IMR-90 (cell line): ENCODE data around the gene PROM2. TPM values are rescaled to one million over a fixed set of nuclear protein-coding genes. Genes with fewer than 3 reads are reported as not detected.

ENCODE experiments used
- ATAC-seq: fragments of 200-7000 bp; cut with Tn5 transposase; 2 replicates; pipeline ENCODE4 v1.9.1; 2020; ENCODE audit warnings: low read depth, mild to moderate bottlenecking, moderate library complexity
- BruUV-seq: library from RNA; stranded (reverse); fragments of 400-500 nt; replicated peaks from 2 replicates; lab custom pipeline; 2021; lab: Mats Ljungman, UMichigan
- CTCF ChIA-PET: fragments of 300-600 bp; formaldehyde crosslinking; extraction: SDS; loops from one replicate; lab custom pipeline; 2021; ENCODE audit warnings: antibody characterized with exemption; lab: Yijun Ruan, JAX
- POLR2A ChIA-PET: fragments of 300-600 bp; sonication (Branson Sonifier 250); formaldehyde crosslinking; loops from one replicate; lab custom pipeline; 2022; ENCODE audit warnings: antibody characterized with exemption; ENCODE audit not compliant: unreplicated experiment; lab: Charles Lee
- DNase-seq: peaks from one replicate; pipeline ENCODE4 v3.0.0; 2013
- H2AFZ ChIP-seq: replicated peaks from 2 replicates; pipeline ENCODE3; 2013; ENCODE audit warnings: low read length, mild to moderate bottlenecking; ENCODE audit not compliant: poor library complexity
- H2AK5ac ChIP-seq: 2 replicates; pipeline ENCODE4 v1.6.1; 2013; ENCODE audit warnings: low read depth, low read length, inconsistent platforms
- H2AK9ac ChIP-seq: replicated peaks from 2 replicates; pipeline ENCODE3; 2013; ENCODE audit warnings: mild to moderate bottlenecking, low read depth, low read length, moderate library complexity; ENCODE audit not compliant: poor library complexity
- H2BK120ac ChIP-seq: 2 replicates; pipeline ENCODE4 v1.6.1; 2013; ENCODE audit warnings: low read depth, low read length, inconsistent platforms
- H2BK15ac ChIP-seq: 3 replicates; pipeline ENCODE4 v1.6.1; 2013; ENCODE audit warnings: low read depth, low read length, inconsistent platforms
- H2BK20ac ChIP-seq: 2 replicates; pipeline ENCODE4 v1.6.1; 2013; ENCODE audit warnings: low read depth, mild to moderate bottlenecking, inconsistent platforms, low read length, moderate library complexity
- H2BK5ac ChIP-seq: 2 replicates; pipeline ENCODE4 v1.6.1; 2013; ENCODE audit warnings: mild to moderate bottlenecking, low read depth, low read length, inconsistent platforms; ENCODE audit not compliant: poor library complexity, severe bottlenecking
- H3K14ac ChIP-seq: replicated peaks from 2 replicates; pipeline ENCODE4 v1.6.1; 2013; ENCODE audit warnings: low read depth, low read length, inconsistent platforms
- H3K18ac ChIP-seq: 2 replicates; pipeline ENCODE4 v1.6.1; 2013; ENCODE audit warnings: low read depth, low read length, control low read depth
- H3K23ac ChIP-seq: 2 replicates; pipeline ENCODE4 v1.6.1; 2013; ENCODE audit warnings: low read depth, low read length, inconsistent platforms
- H3K27ac ChIP-seq: 2 replicates; pipeline ENCODE4 v1.5.1; 2013; ENCODE audit warnings: mild to moderate bottlenecking, control low read depth, low read length; ENCODE audit not compliant: insufficient read depth
- H3K27me3 ChIP-seq: 2 replicates; pipeline ENCODE4 v1.6.1; 2013; ENCODE audit warnings: low read length; ENCODE audit not compliant: control insufficient read depth, insufficient read depth
- H3K36me3 ChIP-seq: 2 replicates; pipeline ENCODE4 v1.6.1; 2013; ENCODE audit warnings: low read length, mixed read lengths; ENCODE audit not compliant: control insufficient read depth, insufficient read depth
- H3K4ac ChIP-seq: 2 replicates; pipeline ENCODE4 v1.6.1; 2013; ENCODE audit warnings: low read depth, low read length, inconsistent platforms
- H3K4me1 ChIP-seq: 2 replicates; pipeline ENCODE4 v1.6.1; 2013; ENCODE audit warnings: low read length, mixed read lengths; ENCODE audit not compliant: control insufficient read depth, insufficient read depth
- H3K4me2 ChIP-seq: 2 replicates; pipeline ENCODE4 v1.6.1; 2013; ENCODE audit warnings: low read depth, mild to moderate bottlenecking, control low read depth, low read length, moderate library complexity
- H3K4me3 ChIP-seq: 2 replicates; pipeline ENCODE4 v1.5.1; 2013; ENCODE audit warnings: low read depth, mild to moderate bottlenecking, control low read depth, low read length, moderate library complexity; ENCODE audit not compliant: insufficient read depth
- H3K56ac ChIP-seq: 2 replicates; pipeline ENCODE4 v1.6.1; 2013; ENCODE audit warnings: low read length, inconsistent platforms; ENCODE audit not compliant: insufficient read depth; ENCODE audit errors: extremely low read depth
- H3K79me1 ChIP-seq, 2 experiments: 2 replicates each; pipeline ENCODE4 v1.6.1; 2013; ENCODE audit warnings: low read length in 2 of 2, inconsistent platforms in 1 of 2, low read depth in 1 of 2
- H3K9ac ChIP-seq: 2 replicates; pipeline ENCODE4 v1.6.1; 2013; ENCODE audit warnings: low read depth, low read length, control low read depth
- H3K9me1 ChIP-seq: 2 replicates; pipeline ENCODE4 v1.6.1; 2013; ENCODE audit warnings: low read length, inconsistent platforms; ENCODE audit not compliant: insufficient read depth
- H3K9me3 ChIP-seq: 2 replicates; pipeline ENCODE4 v1.6.1; 2013; ENCODE audit warnings: low read length; ENCODE audit not compliant: control insufficient read depth, insufficient read depth
- H4K20me1 ChIP-seq: 2 replicates; pipeline ENCODE4 v1.6.1; 2013; ENCODE audit warnings: low read length, inconsistent platforms; ENCODE audit not compliant: insufficient read depth
- H4K5ac ChIP-seq: 2 replicates; pipeline ENCODE4 v1.6.1; 2013; ENCODE audit warnings: mild to moderate bottlenecking, low read depth, low read length, control low read depth
- H4K8ac ChIP-seq, 2 experiments: 2 replicates each; pipeline ENCODE4 v1.6.1; 2013; ENCODE audit warnings: low read depth in 2 of 2, low read length in 2 of 2, control low read depth in 1 of 2, inconsistent platforms in 1 of 2
- H4K91ac ChIP-seq: 2 replicates; pipeline ENCODE4 v1.6.1; 2013; ENCODE audit warnings: low read depth, low read length, inconsistent platforms; ENCODE audit not compliant: insufficient read depth
- BHLHE40 ChIP-seq: fragments of 150-350 bp; IDR thresholded peaks from 2 replicates; pipeline ENCODE4 v1.6.1; 2016; ENCODE audit warnings: mild to moderate bottlenecking, low read depth, low read length
- CEBPB ChIP-seq: IDR thresholded peaks from 2 replicates; pipeline ENCODE4 v1.6.1; 2012; ENCODE audit warnings: low read depth, low read length, improper control_type of control experiment
- ELK1 ChIP-seq: fragments of 150-350 bp; IDR thresholded peaks from 2 replicates; pipeline ENCODE4 v1.6.1; 2016; ENCODE audit warnings: low read depth, mild to moderate bottlenecking, low read length, moderate library complexity, borderline replicate concordance
- FOS ChIP-seq: fragments of 150-350 bp; IDR thresholded peaks from 2 replicates; pipeline ENCODE4 v1.6.1; 2016; ENCODE audit warnings: low read depth, low read length
- MAFK ChIP-seq: IDR thresholded peaks from 2 replicates; pipeline ENCODE4 v1.6.1; 2012; ENCODE audit warnings: low read depth, low read length, improper control_type of control experiment
- MAZ ChIP-seq: IDR thresholded peaks from 2 replicates; pipeline ENCODE4 v1.6.1; 2012; ENCODE audit warnings: low read depth, mild to moderate bottlenecking, low read length, improper control_type of control experiment, moderate library complexity, borderline replicate concordance
- MXI1 ChIP-seq: IDR thresholded peaks from 2 replicates; pipeline ENCODE4 v1.6.1; 2012; ENCODE audit warnings: low read depth, mild to moderate bottlenecking, low read length, moderate library complexity, borderline replicate concordance
- NFE2L2 ChIP-seq: fragments of 150-350 bp; IDR thresholded peaks from 2 replicates; pipeline ENCODE4 v1.6.1; 2016; ENCODE audit warnings: low read depth, mild to moderate bottlenecking, low read length
- POLR2A ChIP-seq: IDR thresholded peaks from 2 replicates; pipeline ENCODE4 v1.6.1; 2012; ENCODE audit warnings: mild to moderate bottlenecking, low read depth, low read length
- RAD21 ChIP-seq: IDR thresholded peaks from 2 replicates; pipeline ENCODE4 v1.6.1; 2012; ENCODE audit warnings: low read length, improper control_type of control experiment
- RCOR1 ChIP-seq: IDR thresholded peaks from 2 replicates; pipeline ENCODE4 v1.6.1; 2012; ENCODE audit warnings: mild to moderate bottlenecking, low read length, improper control_type of control experiment; ENCODE audit not compliant: insufficient replicate concordance
- RFX5 ChIP-seq: IDR thresholded peaks from 2 replicates; pipeline ENCODE4 v1.8.0; 2012; ENCODE audit warnings: low read depth, mild to moderate bottlenecking, low read length, moderate library complexity
- SMC3 ChIP-seq: fragments of 150-350 bp; IDR thresholded peaks from 2 replicates; pipeline ENCODE4 v1.6.1; 2016; ENCODE audit warnings: low read depth, mild to moderate bottlenecking, antibody characterized with exemption, low read length, moderate library complexity
- USF2 ChIP-seq: fragments of 150-350 bp; IDR thresholded peaks from 2 replicates; pipeline ENCODE4 v1.6.1; 2017; ENCODE audit warnings: mild to moderate bottlenecking, antibody characterized with exemption, low read length, low read depth
- WGBS, 2 experiments: methylation state at CpG; one replicate each; pipeline versions ENCODE4 v1.1.5 to v1.1.7; 2013; ENCODE audit warnings: missing lambda C conversion rate in 2 of 2; ENCODE audit not compliant: insufficient read length in 1 of 2; ENCODE audit errors: extremely low coverage in 2 of 2; 5-methylcytosine and 5-hydroxymethylcytosine counted together
- dilution Hi-C: fragments of 300-500 bp; cut with HindIII; formaldehyde crosslinking; loops from one replicate; pipeline ENCODE4 v1.14.3; 2018; ENCODE audit warnings: low sequenced_read_pairs; ENCODE audit not compliant: unreplicated experiment
- in situ Hi-C: fragments of 300-500 bp; cut with MboI; formaldehyde crosslinking; loops from 3 replicates; pipeline ENCODE4 v1.14.3; 2019; ENCODE audit warnings: low sequenced_read_pairs, inconsistent platforms, mixed read lengths
- intact Hi-C: fragments of 100-400 bp; cut with micrococcal nuclease; formaldehyde crosslinking; loops from 2 replicates; pipeline ENCODE4 v1.10.0; 2022
- polyA plus RNA-seq, 3 experiments: library from polyadenylated mRNA; depleted of rRNA; stranded (reverse); fragments of >200 nt; gene quantifications; 2 replicates each; pipeline ENCODE4 v1.2.3, GENCODE V29; 2012; ENCODE audit warnings: low replicate concordance in 1 of 3
- total RNA-seq: library from RNA; depleted of rRNA; stranded (reverse); fragments of >200 nt; gene quantifications from 2 replicates; pipeline ENCODE4 v1.2.3, GENCODE V29; 2012
- TF ChIP-seq, protein P1 (sequence below): conservative IDR thresholded peaks from 2 replicates; pipeline ENCODE4 v1.5.1; 2012; ENCODE audit warnings: mild to moderate bottlenecking, low read depth, low read length, improper control_type of control experiment

Gene PROM2
- total and polyA plus RNA-seq, 2 of the 4 experiments (the other 2 are of a cell fraction) = 0.26 TPM; not detected in 1

GRCh38 chr2:95317665-95318425 lies 43.6 kb downstream of the PROM2 start:
- ATAC-seq = no peak
- Histone ChIP-seq H3K27ac (no peak overlapping the region), H4K20me1 (no peaks in the 10 kb centered on the region), H3K4me3 (no peak overlapping the region), H3K18ac (no peak overlapping the region), H3K23ac (no peak overlapping the region), H2AFZ (no peak overlapping the region), H2BK20ac (no peak overlapping the region), H3K4me2 (no peak overlapping the region), H3K9me1 (no peaks in the 10 kb centered on the region), H3K36me3 (no peaks in the 10 kb centered on the region), H2AK9ac (no peak overlapping the region), H3K9me3 (no peaks in the 10 kb centered on the region), H3K79me1 (no peaks in the 10 kb centered on the region), H3K9ac (no peak overlapping the region), H4K8ac (no peak overlapping the region), H3K27me3 (peaks cover 3% of the 10 kb centered on the region; the same call in 1 of the 2 replicates), H3K56ac (no peak overlapping the region), H2BK15ac (no peak overlapping the region), H3K4ac (no peak overlapping the region), H2BK5ac (no peak overlapping the region), H4K5ac (no peak overlapping the region), H2AK5ac (no peak overlapping the region; the same call in 1 of the 2 replicates), H2BK120ac (no peak overlapping the region), H3K14ac (no peak overlapping the region), H3K4me1 (peaks cover 9% of the 10 kb centered on the region; the same call in 1 of the 2 replicates), H4K91ac (no peak overlapping the region)
- intact Hi-C loops (no loop called here), in situ Hi-C loops (no loop called here), dilution Hi-C loops (no loop called here)
- WGBS, 2 experiments = 83% methylated on average over 5 of the region's 12 CpGs; no CpG with 5 or more reads in 1 of the 2 experiments
- ChIA-PET CTCF (interaction anchor here (0.6 to 1.6 kb wide), 2 partner anchors 86 to 361 kb away, joined by 3 read pairs; no protein-coding TSS in a partner anchor), POLR2A (no interaction called here)
- no peak for DNase-seq
- BruUV-seq = no TSS peak
- no peak for TF ChIP-seq RAD21
- TF ChIP-seq FOS = no peak
- no peak for TF ChIP-seq NFE2L2
- TF ChIP-seq POLR2A = no peak
- TF ChIP-seq, protein P1, sequence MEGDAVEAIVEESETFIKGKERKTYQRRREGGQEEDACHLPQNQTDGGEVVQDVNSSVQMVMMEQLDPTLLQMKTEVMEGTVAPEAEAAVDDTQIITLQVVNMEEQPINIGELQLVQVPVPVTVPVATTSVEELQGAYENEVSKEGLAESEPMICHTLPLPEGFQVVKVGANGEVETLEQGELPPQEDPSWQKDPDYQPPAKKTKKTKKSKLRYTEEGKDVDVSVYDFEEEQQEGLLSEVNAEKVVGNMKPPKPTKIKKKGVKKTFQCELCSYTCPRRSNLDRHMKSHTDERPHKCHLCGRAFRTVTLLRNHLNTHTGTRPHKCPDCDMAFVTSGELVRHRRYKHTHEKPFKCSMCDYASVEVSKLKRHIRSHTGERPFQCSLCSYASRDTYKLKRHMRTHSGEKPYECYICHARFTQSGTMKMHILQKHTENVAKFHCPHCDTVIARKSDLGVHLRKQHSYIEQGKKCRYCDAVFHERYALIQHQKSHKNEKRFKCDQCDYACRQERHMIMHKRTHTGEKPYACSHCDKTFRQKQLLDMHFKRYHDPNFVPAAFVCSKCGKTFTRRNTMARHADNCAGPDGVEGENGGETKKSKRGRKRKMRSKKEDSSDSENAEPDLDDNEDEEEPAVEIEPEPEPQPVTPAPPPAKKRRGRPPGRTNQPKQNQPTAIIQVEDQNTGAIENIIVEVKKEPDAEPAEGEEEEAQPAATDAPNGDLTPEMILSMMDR = no peak
- TF ChIP-seq MAFK = no peak
- TF ChIP-seq CEBPB = no peak
- no peak for TF ChIP-seq SMC3
- no peak for TF ChIP-seq ELK1
- TF ChIP-seq BHLHE40 = no peak
- no peak for TF ChIP-seq USF2
- no peak for TF ChIP-seq RFX5
- TF ChIP-seq RCOR1 = no peak
- no peak for TF ChIP-seq MAZ
- TF ChIP-seq MXI1 = no peak
